Astrocyte (in vitro differentiated cells and primary cell): ENCODE data around the gene ARHGAP4. TPM values are rescaled to one million over a fixed set of nuclear protein-coding genes. Genes with fewer than 3 reads are reported as not detected.

ENCODE experiments used
- DNase-seq: peaks from one replicate; pipeline ENCODE4 v3.0.0-alpha.2; 2010; ENCODE audit warnings: low read depth
- FAIRE-seq: peaks from 2 replicates; lab custom pipeline; 2011; peaks lifted over from hg19 to GRCh38; lab: Jason Lieb, UNC
- H2AFZ ChIP-seq: 2 replicates; pipeline ENCODE4 v1.6.0; 2012; ENCODE audit warnings: low read depth, low read length, inconsistent platforms
- H3K27ac ChIP-seq: 2 replicates; pipeline ENCODE4 v1.5.1; 2011; ENCODE audit warnings: low read depth, low read length, inconsistent platforms
- H3K27me3 ChIP-seq: 2 replicates; pipeline ENCODE4 v1.6.0; 2011; ENCODE audit warnings: low read length, inconsistent platforms; ENCODE audit not compliant: insufficient read depth
- H3K36me3 ChIP-seq: 2 replicates; pipeline ENCODE4 v1.5.1; 2011; ENCODE audit warnings: low read length, inconsistent platforms; ENCODE audit not compliant: insufficient read depth
- H3K4me1 ChIP-seq: 2 replicates; pipeline ENCODE4 v1.5.1; 2011; ENCODE audit warnings: low read length, inconsistent platforms; ENCODE audit not compliant: insufficient read depth
- H3K4me2 ChIP-seq: 2 replicates; pipeline ENCODE4 v1.6.0; 2012; ENCODE audit warnings: low read length, inconsistent platforms
- H3K4me3 ChIP-seq: 2 replicates; pipeline ENCODE4 v1.5.1; 2011; ENCODE audit warnings: low read depth, mild to moderate bottlenecking, low read length, inconsistent platforms; ENCODE audit not compliant: insufficient read depth
- H3K79me2 ChIP-seq: 2 replicates; pipeline ENCODE4 v1.6.0; 2012; ENCODE audit warnings: mild to moderate bottlenecking, low read length, inconsistent platforms; ENCODE audit not compliant: insufficient read depth
- H3K9ac ChIP-seq: 2 replicates; pipeline ENCODE4 v1.6.0; 2012; ENCODE audit warnings: mild to moderate bottlenecking, low read length, inconsistent platforms
- H3K9me3 ChIP-seq: 2 replicates; pipeline ENCODE4 v1.5.1; 2012; ENCODE audit warnings: low read depth, mild to moderate bottlenecking, low read length, inconsistent platforms; ENCODE audit not compliant: insufficient read depth
- H4K20me1 ChIP-seq: 2 replicates; pipeline ENCODE4 v1.6.0; 2012; ENCODE audit warnings: low read length, inconsistent platforms; ENCODE audit not compliant: insufficient read depth
- H3K27ac Mint-ChIP-seq: one replicate; pipeline ENCODE4 v1.8.0; 2021; ENCODE audit warnings: mild to moderate bottlenecking, mixed read lengths; ENCODE audit not compliant: unreplicated experiment
- H3K27me3 Mint-ChIP-seq: one replicate; pipeline ENCODE4 v1.8.0; 2021; ENCODE audit warnings: low read depth, mixed read lengths; ENCODE audit not compliant: unreplicated experiment
- H3K36me3 Mint-ChIP-seq: one replicate; pipeline ENCODE4 v1.8.0; 2021; ENCODE audit warnings: low read depth, mixed read lengths; ENCODE audit not compliant: unreplicated experiment
- H3K4me1 Mint-ChIP-seq: one replicate; pipeline ENCODE4 v1.8.0; 2021; ENCODE audit warnings: low read depth, mixed read lengths; ENCODE audit not compliant: unreplicated experiment
- H3K4me3 Mint-ChIP-seq: one replicate; pipeline ENCODE4 v1.8.0; 2021; ENCODE audit warnings: mild to moderate bottlenecking, moderate library complexity, mixed read lengths; ENCODE audit not compliant: unreplicated experiment
- H3K9me3 Mint-ChIP-seq: one replicate; pipeline ENCODE4 v1.8.0; 2021; ENCODE audit warnings: mild to moderate bottlenecking, mixed read lengths; ENCODE audit not compliant: unreplicated experiment
- CTCF ChIP-seq: IDR thresholded peaks from 2 replicates; pipeline ENCODE4 v1.5.1; 2011; ENCODE audit warnings: low read depth, mild to moderate bottlenecking, inconsistent platforms, low read length, moderate library complexity; ENCODE audit not compliant: insufficient read depth
- EZH2 ChIP-seq: IDR thresholded peaks from 2 replicates; pipeline ENCODE4 v1.6.1; 2012; ENCODE audit warnings: mild to moderate bottlenecking, low read length, inconsistent platforms; ENCODE audit not compliant: insufficient read depth
- total RNA-seq: library from RNA; stranded (reverse); gene quantifications from 2 replicates; pipeline ENCODE4 v1.2.1, GENCODE V29; 2021

ARHGAP4 gene
- total RNA-seq, 1 donor from 2014 or later = 3.9 TPM

- H3K9ac ChIP-seq = no peak overlapping the region
- FAIRE-seq = peak; percentile 86
- H3K4me1 Mint-ChIP-seq = no peaks in the 10 kb centered on the region
Observed at GRCh38 chrX:153938226-153938786, 12.2 kb upstream of the ARHGAP4 start.

GRCh38 chrX:153937056-153937455 lies 11.0 kb upstream of the ARHGAP4 start:
- H3K36me3 Mint-ChIP-seq = no peaks in the 10 kb centered on the region
- FAIRE-seq = peak; percentile 9

More at GRCh38 chrX:153938226-153938786, 12.2 kb upstream of the ARHGAP4 start:
- Histone ChIP-seq H3K9me3 (no peaks in the 10 kb centered on the region), H2AFZ (no peak overlapping the region), H3K4me2 (no peak overlapping the region), H3K27me3 (no peaks in the 10 kb centered on the region), H3K27ac (no peak overlapping the region), H3K4me3 (no peak overlapping the region), H4K20me1 (no peaks in the 10 kb centered on the region), H3K4me1 (peaks cover under 1% of the 10 kb centered on the region), H3K36me3 (no peaks in the 10 kb centered on the region), H3K79me2 (peaks cover 15% of the 10 kb centered on the region)
- no peaks in the 10 kb centered on the region for H3K27me3 Mint-ChIP-seq
- no peak overlapping the region for H3K4me3 Mint-ChIP-seq
- no peak overlapping the region for H3K27ac Mint-ChIP-seq
- no peak for DNase-seq
- TF ChIP-seq EZH2 (no peak), CTCF (no peak)
- no peaks in the 10 kb centered on the region for H3K36me3 Mint-ChIP-seq
- H3K9me3 Mint-ChIP-seq = no peaks in the 10 kb centered on the region

More at GRCh38 chrX:153937056-153937455, 11.0 kb upstream of the ARHGAP4 start:
- Mint-ChIP-seq H3K4me1 (no peaks in the 10 kb centered on the region), H3K4me3 (no peak overlapping the region), H3K27me3 (no peaks in the 10 kb centered on the region), H3K9me3 (no peaks in the 10 kb centered on the region), H3K27ac (no peak overlapping the region)
- no peaks in the 10 kb centered on the region for H3K9me3 ChIP-seq
- H3K79me2 ChIP-seq = peaks cover 28% of the 10 kb centered on the region
- H3K27me3 ChIP-seq = no peaks in the 10 kb centered on the region
- no peak overlapping the region for H2AFZ ChIP-seq
- H3K4me3 ChIP-seq = no peak overlapping the region
- no peak overlapping the region for H3K4me2 ChIP-seq
- H3K27ac ChIP-seq = no peak overlapping the region
- no peak for TF ChIP-seq EZH2
- TF ChIP-seq CTCF = no peak
- H4K20me1 ChIP-seq = peaks cover 12% of the 10 kb centered on the region
- H3K36me3 ChIP-seq = peaks cover 3% of the 10 kb centered on the region
- DNase-seq = no peak
- peaks cover 4% of the 10 kb centered on the region for H3K4me1 ChIP-seq
- H3K9ac ChIP-seq = no peak overlapping the region
